ENCODE data around the gene DEPDC1. TPM values are rescaled to one million over a fixed set of nuclear protein-coding genes. Genes with fewer than 3 reads are reported as not detected.

DEPDC1 gene
- total RNA-seq, 6 experiments from 2014 or later, result 14.8 to 44.3 (median 36.7) TPM

GRCh38 chr1:68459091-68459490 is 37.8 kb downstream of the DEPDC1 start:
- Mint-ChIP-seq H3K27ac (no peak overlapping the region), H3K4me3 (no peak overlapping the region), H3K9me3 (peaks cover 6% of the 10 kb centered on the region), H3K36me3 (ENCODE audit: low read depth) (no peaks in the 10 kb centered on the region; the same call in 1 of the 2 replicates), H3K27me3 (ENCODE audit: insufficient read depth) (peaks cover 9% of the 10 kb centered on the region), H3K4me1 (ENCODE audit: low read depth) (no peaks in the 10 kb centered on the region)
- DNase-seq, result no peak
- no peak for TF ChIP-seq CTCF (IDR thresholded peaks at IDR 0.05)

GRCh38 chr1:68456202-68456601 is 40.7 kb downstream of the DEPDC1 start:
- Mint-ChIP-seq H3K27ac (no peak overlapping the region), H3K4me1 (ENCODE audit: low read depth) (peaks cover 16% of the 10 kb centered on the region), H3K27me3 (ENCODE audit: insufficient read depth) (peaks cover 9% of the 10 kb centered on the region), H3K36me3 (ENCODE audit: low read depth) (no peaks in the 10 kb centered on the region), H3K4me3 (no peak overlapping the region), H3K9me3 (no peaks in the 10 kb centered on the region)
- no peak for DNase-seq
- TF ChIP-seq CTCF (IDR thresholded peaks at IDR 0.05), result no peak

- H3K27me3 Mint-ChIP-seq (ENCODE audit: insufficient read depth), result peaks cover 9% of the 10 kb centered on the region
- peaks cover 16% of the 10 kb centered on the region for H3K4me1 Mint-ChIP-seq (ENCODE audit: low read depth)
- no peak overlapping the region for H3K27ac Mint-ChIP-seq
- no peak for TF ChIP-seq CTCF (IDR thresholded peaks at IDR 0.05)
- no peaks in the 10 kb centered on the region for H3K9me3 Mint-ChIP-seq
- H3K36me3 Mint-ChIP-seq (ENCODE audit: low read depth), result no peaks in the 10 kb centered on the region
- no peak for DNase-seq
- no peak overlapping the region for H3K4me3 Mint-ChIP-seq
Observed at GRCh38 chr1:68454534-68454933, 42.3 kb downstream of the DEPDC1 start.

- DNase-seq, result peak; percentile 3
- H3K4me3 Mint-ChIP-seq, result no peak overlapping the region
- no peak overlapping the region for H3K27ac Mint-ChIP-seq
- no peak for TF ChIP-seq CTCF (IDR thresholded peaks at IDR 0.05)
- no peaks in the 10 kb centered on the region for H3K36me3 Mint-ChIP-seq (ENCODE audit: low read depth)
- H3K27me3 Mint-ChIP-seq (ENCODE audit: insufficient read depth), result peaks cover 17% of the 10 kb centered on the region
- H3K4me1 Mint-ChIP-seq (ENCODE audit: low read depth), result peaks cover 16% of the 10 kb centered on the region
- no peaks in the 10 kb centered on the region for H3K9me3 Mint-ChIP-seq
Observed at GRCh38 chr1:68453060-68453670, 43.7 kb downstream of the DEPDC1 start.

GRCh38 chr1:68449901-68450300 is 47.0 kb downstream of the DEPDC1 start, which contains the start of gene RPE65:
RPE65 (minus strand) TSS chr1:68449954; CDS start chr1:68449905, 49 bp downstream.
- peaks cover 16% of the 10 kb centered on the region for H3K4me1 Mint-ChIP-seq (ENCODE audit: low read depth)
- DNase-seq, result no peak
- TF ChIP-seq CTCF (IDR thresholded peaks at IDR 0.05), result no peak
- no peak within 1 kb of the TSS for H3K4me3 Mint-ChIP-seq
- H3K27me3 Mint-ChIP-seq (ENCODE audit: insufficient read depth), result peaks cover 10% of the 10 kb centered on the region
- H3K27ac Mint-ChIP-seq, result no peak within 1 kb of the TSS
- no peaks in the 10 kb centered on the region for H3K9me3 Mint-ChIP-seq
- H3K36me3 Mint-ChIP-seq (ENCODE audit: low read depth), result no peaks in the 10 kb centered on the region

All from HFFc6 (cell line).